K562 (cell line): ENCODE measurements around the gene MICAL2. TPM values are rescaled to one million over a fixed set of nuclear protein-coding genes. Genes with fewer than 3 reads are reported as not detected.

Experiments
- ATAC-seq: fragments of 200-7000 bp; cut with Tn5 transposase; 3 replicates; pipeline ENCODE4 v1.9.1; 2020; ENCODE audit warnings: moderate library complexity
- BruUV-seq: library from RNA; stranded (reverse); fragments of 400-500 nt; replicated peaks from 2 replicates; lab custom pipeline; 2021; lab: Mats Ljungman, UMichigan
- CTCF ChIA-PET: fragments of 300-600 bp; formaldehyde crosslinking; extraction: SDS; loops from one replicate; lab custom pipeline; 2021; ENCODE audit warnings: low intra/inter-chr PET ratio; lab: Yijun Ruan, JAX
- POLR2A ChIA-PET: fragments of 300-600, 350-650 bp; sonication (Branson Sonifier 250); formaldehyde crosslinking; extraction: SDS; loops from one replicate; lab custom pipeline; 2021; ENCODE audit warnings: antibody characterized with exemption, inconsistent platforms; lab: Yijun Ruan, JAX
- DNase-seq, 4 experiments: peaks; one replicate each; pipeline versions ENCODE4 v3.0.0 to v3.0.0-alpha.2; 2011 to 2018; ENCODE audit warnings: low spot score in 3 of 4, mixed read lengths in 3 of 4; ENCODE audit errors: extremely low read depth in 1 of 4
- FAIRE-seq: peaks from 2 replicates; lab custom pipeline; 2011; peaks lifted over from hg19 to GRCh38; lab: Jason Lieb, UNC
- H2AFZ ChIP-seq: 2 replicates; pipeline ENCODE4 v1.6.0; 2011; ENCODE audit warnings: low read depth, low read length, control low read depth, inconsistent platforms
- H3K27ac ChIP-seq: fragments of 200-600 bp; 3 replicates; pipeline ENCODE4 v1.8.0; 2011; ENCODE audit warnings: low read depth, mild to moderate bottlenecking, control low read depth, inconsistent platforms, low read length, moderate library complexity, mixed read lengths; ENCODE audit errors: extremely low read depth
- H3K27me3 ChIP-seq, 2 experiments: fragments of 300-600 bp in 1 of 2; 2 replicates in 1 of 2; 3 replicates in 1 of 2; pipeline versions ENCODE4 v1.6.0 to v1.8.0; 2011; ENCODE audit warnings: inconsistent platforms in 2 of 2, low read length in 2 of 2, mild to moderate bottlenecking in 1 of 2, mixed read lengths in 1 of 2, moderate library complexity in 1 of 2; ENCODE audit not compliant: control insufficient read depth in 2 of 2, insufficient read depth in 2 of 2
- H3K36me3 ChIP-seq: fragments of 300-600 bp; 3 replicates; pipeline ENCODE4 v1.8.0; 2011; ENCODE audit warnings: mild to moderate bottlenecking, low read length, inconsistent platforms; ENCODE audit not compliant: control insufficient read depth, insufficient read depth
- H3K4me1 ChIP-seq, 2 experiments: fragments of 200-600 bp in 1 of 2; replicated peaks in 1 of 2; 2 replicates in 1 of 2; 3 replicates in 1 of 2; pipeline versions ENCODE4 v1.5.1 to v1.8.0; 2011; ENCODE audit warnings: inconsistent platforms in 2 of 2, low read length in 2 of 2, mild to moderate bottlenecking in 1 of 2, mixed read lengths in 1 of 2, moderate library complexity in 1 of 2; ENCODE audit not compliant: control insufficient read depth in 2 of 2, insufficient read depth in 2 of 2
- H3K4me2 ChIP-seq: 2 replicates; pipeline ENCODE4 v1.6.1; 2011; ENCODE audit warnings: low read length, control low read depth, inconsistent platforms, mixed read lengths; ENCODE audit not compliant: insufficient read depth
- H3K4me3 ChIP-seq: fragments of 200-600 bp; sonication (generic), shearing (Covaris generic); 2 replicates; pipeline ENCODE4 v1.5.1; 2016; ENCODE audit warnings: control low read depth, inconsistent platforms
- H3K79me2 ChIP-seq: fragments of 200-600 bp; 3 replicates; pipeline ENCODE4 v1.8.0; 2011; ENCODE audit warnings: low read length, inconsistent platforms; ENCODE audit not compliant: control insufficient read depth, insufficient read depth
- H3K9ac ChIP-seq, 2 experiments: 2 replicates each; pipeline versions ENCODE4 v1.6.0 to v1.6.1; 2011; ENCODE audit warnings: low read depth in 2 of 2, low read length in 2 of 2, control low read depth in 1 of 2, inconsistent platforms in 1 of 2, mild to moderate bottlenecking in 1 of 2, mixed read lengths in 1 of 2; ENCODE audit not compliant: insufficient read depth in 1 of 2
- H3K9me1 ChIP-seq: one replicate; pipeline ENCODE4 v1.6.0; 2011; ENCODE audit warnings: inconsistent platforms, mild to moderate bottlenecking, low read length, moderate library complexity; ENCODE audit not compliant: control insufficient read depth, insufficient read depth
- H3K9me3 ChIP-seq: replicated peaks from 2 replicates; pipeline ENCODE4 v1.5.1; 2011; ENCODE audit warnings: low read depth, low read length, inconsistent platforms; ENCODE audit not compliant: control insufficient read depth, insufficient read depth
- H4K20me1 ChIP-seq: replicated peaks from 2 replicates; pipeline ENCODE4 v1.6.1; 2011; ENCODE audit warnings: low read length, inconsistent platforms, mixed read lengths; ENCODE audit not compliant: control insufficient read depth, insufficient read depth
- CHD2 ChIP-seq: IDR thresholded peaks from 2 replicates; pipeline ENCODE4 v1.6.1; 2011; ENCODE audit warnings: low read depth, low read length
- HMGN3 ChIP-seq: IDR thresholded peaks from 2 replicates; pipeline ENCODE4 v1.6.1; 2011; ENCODE audit warnings: borderline replicate concordance, low read depth, mild to moderate bottlenecking, mixed read lengths, low read length; ENCODE audit not compliant: insufficient read length; ENCODE audit errors: extremely low read depth
- ILK ChIP-seq: fragments of 450-650 bp; IDR thresholded peaks from 2 replicates; pipeline ENCODE4 v1.6.1; 2016; ENCODE audit warnings: missing genetic modification characterization, low read depth, mild to moderate bottlenecking, missing compliant biosample characterization, moderate library complexity, borderline replicate concordance
- MAFG ChIP-seq: fragments of 450-650 bp; conservative IDR thresholded peaks from 2 replicates; pipeline ENCODE4 v1.6.1; 2016; ENCODE audit warnings: missing genetic modification characterization, missing compliant biosample characterization
- POLR2G ChIP-seq: fragments of 200-400 bp; formaldehyde crosslinking; IDR thresholded peaks from 2 replicates; pipeline ENCODE4 v1.6.1; 2017; ENCODE audit warnings: low read depth, mild to moderate bottlenecking, antibody characterized with exemption, low read length, moderate library complexity
- RBFOX2 ChIP-seq: fragments of 200-400 bp; formaldehyde crosslinking; IDR thresholded peaks from 2 replicates; pipeline ENCODE4 v1.6.1; 2017; ENCODE audit warnings: low read depth, mild to moderate bottlenecking, low read length, moderate library complexity
- WGBS: fragments of 100-300 bp; shearing (Covaris generic); methylation state at CpG from one replicate; pipeline ENCODE4 v1.1.6; 2016; ENCODE audit warnings: low coverage, mixed read lengths; ENCODE audit not compliant: insufficient coverage; ENCODE audit errors: missing lambda C conversion rate; 5-methylcytosine and 5-hydroxymethylcytosine counted together
- in situ Hi-C: fragments of 300-500 bp; cut with MboI; formaldehyde crosslinking; loops from 4 replicates; pipeline ENCODE4 v1.15.0; 2018; ENCODE audit warnings: inconsistent platforms, mixed read lengths
- intact Hi-C: fragments of 100-400 bp; cut with micrococcal nuclease; formaldehyde crosslinking; loops from 2 replicates; pipeline ENCODE4 v1.14.2; 2022
- polyA plus RNA-seq, 8 experiments: library from polyadenylated mRNA; depleted of rRNA in 4 of 8; stranded (reverse) in 5 of 8; unstranded in 3 of 8; fragments of >200 nt; fragmentation: Nextera tagmentation in 2 of 8; fragmentation: Illumina TruSeq in 1 of 8; extraction: Ambion mirVana in 2 of 8; extraction: Trizol in 1 of 8; gene quantifications; 2 replicates each; pipeline versions ENCODE4 v1.2.1 to v1.2.3, GENCODE V29; 2011 to 2014; ENCODE audit warnings: inconsistent platforms in 1 of 8, missing spikeins in 1 of 8
- total RNA-seq, 7 experiments: library from RNA; depleted of rRNA in 6 of 7; stranded (reverse); fragments of >200 nt in 6 of 7; fragmentation: Illumina TruSeq in 2 of 7; extraction: Trizol in 2 of 7; gene quantifications; 2 replicates each; pipeline versions ENCODE4 v1.2.1 to v1.2.3, GENCODE V29; 2011 to 2021; ENCODE audit warnings: low replicate concordance in 1 of 7
- TF ChIP-seq, protein P1 (sequence below), 2 experiments: fragments of 200-800 bp in 1 of 2; sonication (Bioruptor generic) in 1 of 2; sonication (generic) in 1 of 2; formaldehyde crosslinking in 1 of 2; IDR thresholded peaks in 1 of 2; conservative IDR thresholded peaks in 1 of 2; 2 replicates each; pipeline versions ENCODE4 v1.5.0 to v1.6.1; 2016 to 2020; ENCODE audit warnings: missing compliant biosample characterization in 1 of 2, missing genetic modification characterization in 1 of 2, missing genetic modification reagents in 1 of 2
- TF ChIP-seq, protein P2 (sequence below): fragments of 450-650 bp; IDR thresholded peaks from 2 replicates; pipeline ENCODE4 v1.7.0; 2016; ENCODE audit warnings: borderline replicate concordance
- TF ChIP-seq, protein P3 (sequence below): fragments of 450-650 bp; formaldehyde crosslinking; IDR thresholded peaks from 2 replicates; pipeline ENCODE4 v1.4.0; 2020; ENCODE audit warnings: mild to moderate bottlenecking
- TF ChIP-seq, protein P4 (sequence below): sonication (generic); formaldehyde crosslinking; IDR thresholded peaks from 2 replicates; pipeline ENCODE4 v1.9.0; 2022; ENCODE audit warnings: mild to moderate bottlenecking, missing genetic modification reagents
- TF ChIP-seq, protein P5 (sequence below): fragments of 150-350 bp; IDR thresholded peaks from 2 replicates; pipeline ENCODE4 v1.6.1; 2014; ENCODE audit warnings: low read depth, mild to moderate bottlenecking, low read length, borderline replicate concordance

Gene MICAL2
- total and polyA plus RNA-seq, 9 of the 15 experiments (the other 6 are each of a cell fraction or from before 2014, with no cell fraction given), result 4.7 to 64.2 (median 33.6) TPM

DNA sequence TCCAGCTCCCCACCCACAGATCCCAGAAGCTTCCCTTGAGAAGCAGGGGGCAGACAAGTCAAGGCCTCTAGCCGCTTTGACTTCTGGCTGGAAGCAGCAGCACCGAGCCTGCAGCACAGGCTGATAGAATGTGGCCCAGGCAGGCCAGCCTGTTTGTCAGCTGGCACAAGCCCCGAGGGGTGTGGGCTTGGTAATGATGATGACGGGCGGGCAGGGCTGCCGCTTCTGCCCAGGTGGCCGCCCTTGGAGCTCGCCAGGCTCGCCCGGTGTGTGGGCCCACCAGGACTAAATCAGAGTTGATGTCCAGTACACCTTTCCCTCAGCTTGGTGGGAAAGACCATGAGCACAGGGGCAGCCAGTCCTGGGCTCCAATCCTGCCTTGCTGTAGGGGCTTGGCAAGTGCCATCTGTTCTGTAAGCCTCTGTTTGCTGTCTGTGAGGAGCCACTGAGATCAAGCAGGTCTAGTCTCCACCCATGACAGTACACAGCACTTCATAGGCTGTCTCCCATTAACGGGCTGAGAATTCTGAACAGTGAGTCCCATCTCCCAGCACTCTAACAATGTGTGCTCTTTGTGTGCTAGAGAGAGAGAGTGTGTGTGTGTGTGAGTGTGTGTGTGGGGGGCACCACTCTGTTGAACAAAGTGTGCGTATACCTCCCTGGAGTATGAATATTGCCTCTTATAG lies 26.8 kb downstream of the MICAL2 start:
- H3K79me2 ChIP-seq, result no peaks in the 10 kb centered on the region
- CTCF ChIA-PET, result no interaction called here
- ATAC-seq (peak; percentile 41; the same call in 2 of the 3 replicates), FAIRE-seq (peak; percentile 6), DNase-seq (no peak)
- peak overlapping the region in 1 of 2 experiments; percentile 11; a peak in 2 of 4 replicates for H3K9ac ChIP-seq
- in situ Hi-C loops, result no loop called here
- H4K20me1 ChIP-seq, result no peaks in the 10 kb centered on the region
- no peaks in the 10 kb centered on the region for H3K9me1 ChIP-seq
- intact Hi-C loops, result no loop called here
- H2AFZ ChIP-seq, result no peak overlapping the region
- no TSS peak for BruUV-seq
- H3K27me3 ChIP-seq, result no peaks in the 10 kb centered on the region
- POLR2A ChIA-PET, result interaction anchor here (0.6 to 4.4 kb wide), 9 partner anchors 12 to 349 kb away, joined by 3 to 37 read pairs (median 4); no protein-coding TSS in a partner anchor
- H3K36me3 ChIP-seq, result peaks cover 17% of the 10 kb centered on the region
- H3K4me3 ChIP-seq, result no peak overlapping the region
- 83% methylated on average over 11 of the region's 12 CpGs for WGBS
- H3K4me1 ChIP-seq, result peaks cover 12 to 18% of the 10 kb centered on the region in 2 experiments; a peak in 3 of 5 replicates
- H3K27ac ChIP-seq, result no peak overlapping the region
- no peaks in the 10 kb centered on the region for H3K9me3 ChIP-seq
- no peak overlapping the region; the same call in 1 of the 2 replicates for H3K4me2 ChIP-seq
- TF ChIP-seq ILK (tag) (no peak), HMGN3 (no peak), MAFG (no peak), RBFOX2 (0 out of 2 replicates have a peak, but pooled peaks have one; percentile 14), POLR2G (0 out of 2 replicates have a peak, but pooled peaks have one; percentile 38), CHD2 (no peak)
- TF ChIP-seq, protein P1, sequence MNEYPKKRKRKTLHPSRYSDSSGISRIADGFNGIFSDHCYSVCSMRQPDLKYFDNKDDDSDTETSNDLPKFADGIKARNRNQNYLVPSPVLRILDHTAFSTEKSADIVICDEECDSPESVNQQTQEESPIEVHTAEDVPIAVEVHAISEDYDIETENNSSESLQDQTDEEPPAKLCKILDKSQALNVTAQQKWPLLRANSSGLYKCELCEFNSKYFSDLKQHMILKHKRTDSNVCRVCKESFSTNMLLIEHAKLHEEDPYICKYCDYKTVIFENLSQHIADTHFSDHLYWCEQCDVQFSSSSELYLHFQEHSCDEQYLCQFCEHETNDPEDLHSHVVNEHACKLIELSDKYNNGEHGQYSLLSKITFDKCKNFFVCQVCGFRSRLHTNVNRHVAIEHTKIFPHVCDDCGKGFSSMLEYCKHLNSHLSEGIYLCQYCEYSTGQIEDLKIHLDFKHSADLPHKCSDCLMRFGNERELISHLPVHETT (CRISPR knock-in tag; conservative IDR thresholded peaks at IDR 0.05 in 1 of 2, IDR thresholded peaks at IDR 0.05 in 1 of 2), result peak in 1 of 2 experiments; percentile 0; a peak in 1 of 4 replicates
- TF ChIP-seq, protein P2, sequence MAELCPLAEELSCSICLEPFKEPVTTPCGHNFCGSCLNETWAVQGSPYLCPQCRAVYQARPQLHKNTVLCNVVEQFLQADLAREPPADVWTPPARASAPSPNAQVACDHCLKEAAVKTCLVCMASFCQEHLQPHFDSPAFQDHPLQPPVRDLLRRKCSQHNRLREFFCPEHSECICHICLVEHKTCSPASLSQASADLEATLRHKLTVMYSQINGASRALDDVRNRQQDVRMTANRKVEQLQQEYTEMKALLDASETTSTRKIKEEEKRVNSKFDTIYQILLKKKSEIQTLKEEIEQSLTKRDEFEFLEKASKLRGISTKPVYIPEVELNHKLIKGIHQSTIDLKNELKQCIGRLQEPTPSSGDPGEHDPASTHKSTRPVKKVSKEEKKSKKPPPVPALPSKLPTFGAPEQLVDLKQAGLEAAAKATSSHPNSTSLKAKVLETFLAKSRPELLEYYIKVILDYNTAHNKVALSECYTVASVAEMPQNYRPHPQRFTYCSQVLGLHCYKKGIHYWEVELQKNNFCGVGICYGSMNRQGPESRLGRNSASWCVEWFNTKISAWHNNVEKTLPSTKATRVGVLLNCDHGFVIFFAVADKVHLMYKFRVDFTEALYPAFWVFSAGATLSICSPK, result no peak
- TF ChIP-seq, protein P3, sequence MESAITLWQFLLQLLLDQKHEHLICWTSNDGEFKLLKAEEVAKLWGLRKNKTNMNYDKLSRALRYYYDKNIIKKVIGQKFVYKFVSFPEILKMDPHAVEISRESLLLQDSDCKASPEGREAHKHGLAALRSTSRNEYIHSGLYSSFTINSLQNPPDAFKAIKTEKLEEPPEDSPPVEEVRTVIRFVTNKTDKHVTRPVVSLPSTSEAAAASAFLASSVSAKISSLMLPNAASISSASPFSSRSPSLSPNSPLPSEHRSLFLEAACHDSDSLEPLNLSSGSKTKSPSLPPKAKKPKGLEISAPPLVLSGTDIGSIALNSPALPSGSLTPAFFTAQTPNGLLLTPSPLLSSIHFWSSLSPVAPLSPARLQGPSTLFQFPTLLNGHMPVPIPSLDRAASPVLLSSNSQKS (CRISPR knock-in tag), result no peak
- TF ChIP-seq, protein P4, sequence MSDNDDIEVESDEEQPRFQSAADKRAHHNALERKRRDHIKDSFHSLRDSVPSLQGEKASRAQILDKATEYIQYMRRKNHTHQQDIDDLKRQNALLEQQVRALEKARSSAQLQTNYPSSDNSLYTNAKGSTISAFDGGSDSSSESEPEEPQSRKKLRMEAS (CRISPR knock-in tag), result 0 out of 2 replicates have a peak, but pooled peaks have one; percentile 13
- TF ChIP-seq, protein P5, sequence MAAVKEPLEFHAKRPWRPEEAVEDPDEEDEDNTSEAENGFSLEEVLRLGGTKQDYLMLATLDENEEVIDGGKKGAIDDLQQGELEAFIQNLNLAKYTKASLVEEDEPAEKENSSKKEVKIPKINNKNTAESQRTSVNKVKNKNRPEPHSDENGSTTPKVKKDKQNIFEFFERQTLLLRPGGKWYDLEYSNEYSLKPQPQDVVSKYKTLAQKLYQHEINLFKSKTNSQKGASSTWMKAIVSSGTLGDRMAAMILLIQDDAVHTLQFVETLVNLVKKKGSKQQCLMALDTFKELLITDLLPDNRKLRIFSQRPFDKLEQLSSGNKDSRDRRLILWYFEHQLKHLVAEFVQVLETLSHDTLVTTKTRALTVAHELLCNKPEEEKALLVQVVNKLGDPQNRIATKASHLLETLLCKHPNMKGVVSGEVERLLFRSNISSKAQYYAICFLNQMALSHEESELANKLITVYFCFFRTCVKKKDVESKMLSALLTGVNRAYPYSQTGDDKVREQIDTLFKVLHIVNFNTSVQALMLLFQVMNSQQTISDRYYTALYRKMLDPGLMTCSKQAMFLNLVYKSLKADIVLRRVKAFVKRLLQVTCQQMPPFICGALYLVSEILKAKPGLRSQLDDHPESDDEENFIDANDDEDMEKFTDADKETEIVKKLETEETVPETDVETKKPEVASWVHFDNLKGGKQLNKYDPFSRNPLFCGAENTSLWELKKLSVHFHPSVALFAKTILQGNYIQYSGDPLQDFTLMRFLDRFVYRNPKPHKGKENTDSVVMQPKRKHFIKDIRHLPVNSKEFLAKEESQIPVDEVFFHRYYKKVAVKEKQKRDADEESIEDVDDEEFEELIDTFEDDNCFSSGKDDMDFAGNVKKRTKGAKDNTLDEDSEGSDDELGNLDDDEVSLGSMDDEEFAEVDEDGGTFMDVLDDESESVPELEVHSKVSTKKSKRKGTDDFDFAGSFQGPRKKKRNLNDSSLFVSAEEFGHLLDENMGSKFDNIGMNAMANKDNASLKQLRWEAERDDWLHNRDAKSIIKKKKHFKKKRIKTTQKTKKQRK, result no peak
